Rectal smooth muscle tissue (tissue), 1 donor: ENCODE data around the gene TNRC6C.

Experiments
- H3K27ac ChIP-seq: one replicate; pipeline ENCODE4 v1.7.0; 2013; ENCODE audit warnings: low read depth, low read length, inconsistent platforms
- H3K27me3 ChIP-seq: one replicate; pipeline ENCODE4 v1.7.0; 2013; ENCODE audit warnings: low read length; ENCODE audit not compliant: control insufficient read depth, insufficient read depth
- H3K36me3 ChIP-seq: one replicate; pipeline ENCODE4 v1.7.0; 2013; ENCODE audit warnings: low read length; ENCODE audit not compliant: control insufficient read depth, insufficient read depth
- H3K4me1 ChIP-seq: one replicate; pipeline ENCODE4 v1.7.0; 2013; ENCODE audit warnings: low read length; ENCODE audit not compliant: control insufficient read depth, insufficient read depth
- H3K4me3 ChIP-seq: one replicate; pipeline ENCODE4 v1.7.0; 2013; ENCODE audit warnings: low read length
- H3K9ac ChIP-seq: one replicate; pipeline ENCODE4 v1.7.0; 2013; ENCODE audit warnings: low read length

The TNRC6C gene

GRCh38 chr17:78143214-78144146 lies 185.0 kb downstream of the TNRC6C start:
- H3K27me3 ChIP-seq = no peaks in the 10 kb centered on the region
- H3K4me1 ChIP-seq = no peaks in the 10 kb centered on the region
- H3K27ac ChIP-seq = no peak overlapping the region

DNA sequence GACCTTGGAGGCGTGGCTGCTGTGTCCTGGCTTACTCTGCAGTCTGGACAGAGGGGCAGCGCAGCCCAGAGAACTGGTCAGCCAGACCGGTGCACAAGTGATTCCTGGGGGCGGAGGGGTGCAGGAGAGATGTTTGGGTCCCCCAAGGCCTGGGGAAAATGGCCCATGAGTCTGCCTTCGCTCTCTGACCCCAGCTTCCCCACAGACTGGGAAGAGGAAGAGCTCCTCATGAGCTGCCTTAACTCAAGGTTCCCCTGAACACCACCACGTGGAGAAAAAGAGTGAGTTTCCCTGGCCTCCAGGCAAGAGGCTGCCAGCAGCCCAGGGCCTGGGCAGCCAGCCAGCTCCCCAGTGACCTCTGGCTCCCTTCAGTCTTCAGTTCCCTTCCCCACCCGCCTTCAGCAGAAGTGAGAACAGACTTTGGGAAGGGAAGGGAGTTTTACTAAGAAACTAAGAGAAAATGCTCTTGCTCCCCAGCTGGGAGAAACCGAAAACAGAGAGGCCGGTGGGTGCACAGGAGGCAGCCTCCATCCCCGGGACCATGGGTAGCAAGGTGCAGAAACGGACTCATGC lies 185.7 kb downstream of the TNRC6C start:
- H3K27me3 ChIP-seq = no peaks in the 10 kb centered on the region
- H3K9ac ChIP-seq = no peak overlapping the region
- no peaks in the 10 kb centered on the region for H3K36me3 ChIP-seq
- H3K4me3 ChIP-seq = no peak overlapping the region
- H3K4me1 ChIP-seq = no peaks in the 10 kb centered on the region
- no peak overlapping the region for H3K27ac ChIP-seq

More at GRCh38 chr17:78143214-78144146, 185.0 kb downstream of the TNRC6C start:
- Histone ChIP-seq H3K36me3 (no peaks in the 10 kb centered on the region), H3K9ac (no peak overlapping the region), H3K4me3 (no peak overlapping the region)

GRCh38 chr17:78144736-78145641 lies 186.5 kb downstream of the TNRC6C start:
- Histone ChIP-seq H3K36me3 (no peaks in the 10 kb centered on the region), H3K4me1 (no peaks in the 10 kb centered on the region), H3K27me3 (no peaks in the 10 kb centered on the region), H3K4me3 (no peak overlapping the region), H3K9ac (no peak overlapping the region), H3K27ac (no peak overlapping the region)

DNA sequence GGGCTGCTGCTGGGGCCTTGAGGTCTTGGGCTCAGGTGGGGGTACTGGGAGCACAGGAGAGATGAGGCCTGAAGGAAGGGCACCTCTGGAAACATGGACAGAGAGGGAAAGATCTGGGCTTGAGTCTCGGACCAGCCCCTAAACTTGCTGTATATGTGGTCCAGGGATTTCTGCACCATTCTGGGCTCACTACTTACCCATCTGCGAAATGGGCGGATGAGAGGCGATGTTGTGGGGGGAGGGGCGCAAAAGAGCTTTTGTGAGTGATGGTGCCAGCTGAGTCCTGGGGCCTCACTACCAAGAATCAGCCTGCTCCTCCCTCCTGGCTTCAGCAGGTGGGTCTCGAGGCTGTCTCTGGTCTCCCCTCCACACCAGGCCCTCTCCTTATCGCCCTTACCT lies 188.0 kb downstream of the TNRC6C start:
- Histone ChIP-seq H3K4me3 (no peak overlapping the region), H3K27me3 (no peaks in the 10 kb centered on the region), H3K36me3 (no peaks in the 10 kb centered on the region), H3K4me1 (no peaks in the 10 kb centered on the region), H3K9ac (no peak overlapping the region), H3K27ac (no peak overlapping the region)

DNA sequence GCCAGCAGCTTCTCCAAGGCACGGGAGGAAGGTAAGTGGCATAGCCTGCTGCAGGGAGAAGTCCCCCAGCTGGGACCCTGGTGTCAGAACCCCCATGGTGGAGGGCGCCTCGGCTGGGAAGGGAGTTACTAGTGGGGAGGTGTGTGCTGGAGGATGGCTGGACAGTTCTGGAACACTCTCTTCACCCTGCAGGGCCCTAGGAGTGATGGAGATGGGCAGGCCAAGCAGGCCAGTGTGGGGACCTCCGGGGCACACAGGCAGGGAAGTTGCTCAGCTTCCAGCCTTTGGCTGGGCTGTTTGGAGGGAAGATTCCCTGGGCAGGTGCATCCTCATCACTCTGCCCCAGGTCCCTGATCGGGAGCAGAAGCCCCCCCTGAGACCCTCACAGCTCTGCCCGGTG lies 188.4 kb downstream of the TNRC6C start:
- Histone ChIP-seq H3K4me3 (no peak overlapping the region), H3K27ac (no peak overlapping the region), H3K9ac (no peak overlapping the region), H3K36me3 (no peaks in the 10 kb centered on the region), H3K4me1 (no peaks in the 10 kb centered on the region), H3K27me3 (no peaks in the 10 kb centered on the region)

- no peak overlapping the region for H3K27ac ChIP-seq
- no peaks in the 10 kb centered on the region for H3K27me3 ChIP-seq
- no peaks in the 10 kb centered on the region for H3K4me1 ChIP-seq
- H3K9ac ChIP-seq = no peak overlapping the region
- H3K36me3 ChIP-seq = no peaks in the 10 kb centered on the region
- H3K4me3 ChIP-seq = no peak overlapping the region
Observed at GRCh38 chr17:78147315-78147998, 189.0 kb downstream of the TNRC6C start.

GRCh38 chr17:78148286-78149016 lies 189.9 kb downstream of the TNRC6C start:
- no peak overlapping the region for H3K4me3 ChIP-seq
- H3K27me3 ChIP-seq = no peaks in the 10 kb centered on the region
- no peaks in the 10 kb centered on the region for H3K4me1 ChIP-seq
- no peaks in the 10 kb centered on the region for H3K36me3 ChIP-seq
- H3K27ac ChIP-seq = no peak overlapping the region
- H3K9ac ChIP-seq = no peak overlapping the region

DNA sequence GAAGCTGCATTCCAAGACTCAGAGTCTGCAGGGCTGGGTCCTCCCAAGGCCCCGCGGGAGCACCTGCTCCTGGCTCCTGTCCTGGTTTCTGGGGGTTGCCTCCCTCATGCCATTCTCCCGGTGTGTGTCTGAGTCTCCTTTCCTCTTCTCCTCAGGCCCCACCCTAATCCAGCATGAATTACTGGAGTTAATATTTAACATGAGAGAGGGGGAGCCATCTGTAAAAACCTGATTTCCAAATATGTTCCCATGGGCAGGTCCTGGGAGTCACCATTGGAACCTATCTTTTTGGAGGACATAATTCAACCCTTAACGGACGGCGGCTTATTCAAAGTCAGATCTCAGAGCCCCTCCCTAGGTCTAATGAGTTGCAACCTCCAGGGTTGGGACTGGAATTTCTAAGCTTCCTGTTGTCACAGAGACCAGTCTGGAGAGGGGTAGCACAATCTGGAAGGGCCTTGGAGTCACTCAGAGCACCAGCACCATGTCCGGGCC lies 193.1 kb downstream of the TNRC6C start:
- no peak overlapping the region for H3K9ac ChIP-seq
- H3K27ac ChIP-seq = no peak overlapping the region
- H3K36me3 ChIP-seq = no peaks in the 10 kb centered on the region

DNA sequence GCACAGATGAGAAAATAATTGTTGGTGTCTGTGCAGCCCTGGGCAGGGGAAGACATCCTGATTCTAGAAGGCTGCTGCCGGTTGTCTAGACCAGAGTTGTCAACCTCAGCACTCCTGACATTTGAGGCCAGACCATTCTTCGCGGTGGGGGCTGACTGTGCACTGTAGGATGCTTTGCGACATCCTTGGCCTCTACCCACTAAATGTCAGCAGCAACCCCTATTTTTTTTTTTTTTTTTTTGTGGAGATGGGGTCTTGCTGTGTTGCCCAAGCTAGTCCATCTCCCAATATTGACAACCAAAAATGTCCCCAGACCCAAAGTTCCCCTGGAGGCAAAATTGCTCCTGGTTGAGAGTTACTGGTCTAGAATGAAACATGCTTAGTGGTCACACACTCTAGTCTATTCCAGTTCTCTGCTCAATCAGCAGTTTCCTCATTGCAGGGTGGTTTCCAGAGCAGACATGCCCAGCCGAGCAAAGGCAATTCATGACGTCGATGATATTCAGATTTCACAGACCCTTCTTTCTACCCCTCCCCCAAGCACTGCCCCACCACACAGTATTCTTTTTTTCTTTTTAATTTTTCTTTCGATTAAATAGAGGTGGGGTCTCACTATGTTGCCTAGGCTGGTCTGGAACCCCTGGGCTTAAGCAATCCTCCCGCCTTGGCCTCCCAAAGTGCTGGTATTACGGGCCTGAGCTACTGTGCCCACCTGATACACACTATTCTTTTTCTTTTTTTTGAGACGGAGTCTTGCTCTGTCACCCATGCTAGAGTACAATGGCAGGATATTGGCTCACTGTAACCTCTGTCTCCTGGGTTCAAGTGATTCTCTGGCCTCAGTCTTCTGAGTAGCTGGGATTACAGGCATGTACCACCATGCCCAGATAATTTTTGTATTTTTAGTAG lies 196.7 kb downstream of the TNRC6C start:
- H3K27me3 ChIP-seq = no peaks in the 10 kb centered on the region
- H3K4me3 ChIP-seq = no peak overlapping the region
- no peaks in the 10 kb centered on the region for H3K4me1 ChIP-seq
- no peak overlapping the region for H3K9ac ChIP-seq
- H3K27ac ChIP-seq = no peak overlapping the region
- H3K36me3 ChIP-seq = no peaks in the 10 kb centered on the region

More for the DNA sequence above, 193.1 kb downstream of the TNRC6C start:
- Histone ChIP-seq H3K4me3 (no peak overlapping the region), H3K4me1 (no peaks in the 10 kb centered on the region), H3K27me3 (no peaks in the 10 kb centered on the region)
